Mucosa of rectum (tissue), 2 donors: ENCODE data around the gene CTSH.

Experiments
- H3K27ac ChIP-seq, 2 donors: one replicate each; pipeline ENCODE4 v1.7.0; 2013; ENCODE audit warnings: inconsistent platforms in 2 of 2, low read depth in 2 of 2, low read length in 2 of 2
- H3K27me3 ChIP-seq, 2 donors: one replicate each; pipeline ENCODE4 v1.7.0; 2013; ENCODE audit warnings: low read length in 2 of 2; ENCODE audit not compliant: control insufficient read depth in 2 of 2, insufficient read depth in 2 of 2
- H3K36me3 ChIP-seq, 2 donors: one replicate each; pipeline ENCODE4 v1.7.0; 2013; ENCODE audit warnings: low read length in 2 of 2; ENCODE audit not compliant: control insufficient read depth in 2 of 2, insufficient read depth in 2 of 2
- H3K4me1 ChIP-seq, 2 donors: one replicate each; pipeline ENCODE4 v1.7.0; 2013; ENCODE audit warnings: low read length in 2 of 2, mild to moderate bottlenecking in 1 of 2; ENCODE audit not compliant: control insufficient read depth in 2 of 2, insufficient read depth in 2 of 2
- H3K4me3 ChIP-seq, 2 donors: one replicate each; pipeline ENCODE4 v1.7.0; 2013; ENCODE audit warnings: low read length in 2 of 2
- H3K9ac ChIP-seq, 2 donors: one replicate each; pipeline ENCODE4 v1.7.0; 2013; ENCODE audit warnings: low read length in 2 of 2, low read depth in 1 of 2, mild to moderate bottlenecking in 1 of 2
- H3K9me3 ChIP-seq, 2 donors: one replicate each; pipeline ENCODE4 v1.7.0; 2013; ENCODE audit warnings: low read length in 2 of 2; ENCODE audit not compliant: control insufficient read depth in 2 of 2
- donor health status: healthy.
- donor health status: Normal muscosa, but diverticular disease.

Gene CTSH

GRCh38 chr15:78943692-78944091 lies 1.2 kb downstream of the CTSH start:
- H3K9ac ChIP-seq = peak overlapping the region; percentile 65 to 72
- peak overlapping the region in 1 of 2 donors; percentile 41 for H3K27ac ChIP-seq
- H3K27me3 ChIP-seq = no peaks in the 10 kb centered on the region
- peaks cover 5 to 11% of the 10 kb centered on the region in 2 donors for H3K4me1 ChIP-seq
- H3K9me3 ChIP-seq = no peaks in the 10 kb centered on the region
- no peaks in the 10 kb centered on the region for H3K36me3 ChIP-seq
- peak overlapping the region in 1 of 2 donors; percentile 76 for H3K4me3 ChIP-seq

GRCh38 chr15:78942741-78943140 lies 2.1 kb downstream of the CTSH start:
- H3K4me1 ChIP-seq = peaks cover 5 to 11% of the 10 kb centered on the region in 2 donors
- H3K4me3 ChIP-seq = peak overlapping the region in 1 of 2 donors; percentile 34
- no peaks in the 10 kb centered on the region for H3K9me3 ChIP-seq
- H3K36me3 ChIP-seq = no peaks in the 10 kb centered on the region
- no peak overlapping the region for H3K27ac ChIP-seq
- H3K9ac ChIP-seq = no peak overlapping the region
- H3K27me3 ChIP-seq = no peaks in the 10 kb centered on the region

- no peaks in the 10 kb centered on the region for H3K27me3 ChIP-seq
- H3K9ac ChIP-seq = no peak overlapping the region
- peaks cover 0 to 3% of the 10 kb centered on the region in 2 donors for H3K4me1 ChIP-seq
- peak overlapping the region in 1 of 2 donors; percentile 28 for H3K4me3 ChIP-seq
- H3K9me3 ChIP-seq = no peaks in the 10 kb centered on the region
- peaks cover 0 to 4% of the 10 kb centered on the region in 2 donors for H3K36me3 ChIP-seq
- H3K27ac ChIP-seq = peak overlapping the region in 1 of 2 donors; percentile 48
Observed at GRCh38 chr15:78938658-78939488, 6.0 kb downstream of the CTSH start.

- Histone ChIP-seq H3K4me1 (peaks cover 0 to 3% of the 10 kb centered on the region in 2 donors), H3K27ac (peak overlapping the region; percentile 14 to 45), H3K36me3 (peaks cover 0 to 4% of the 10 kb centered on the region in 2 donors), H3K9ac (no peak overlapping the region), H3K9me3 (no peaks in the 10 kb centered on the region), H3K4me3 (no peak overlapping the region), H3K27me3 (no peaks in the 10 kb centered on the region)
Observed at GRCh38 chr15:78937132-78937739, 7.6 kb downstream of the CTSH start.

GRCh38 chr15:78934655-78935023 lies 10.2 kb downstream of the CTSH start:
- peaks cover 0 to 6% of the 10 kb centered on the region in 2 donors for H3K36me3 ChIP-seq
- no peak overlapping the region for H3K27ac ChIP-seq
- peaks cover 0 to 3% of the 10 kb centered on the region in 2 donors for H3K4me1 ChIP-seq

GRCh38 chr15:78933823-78934654 lies 10.8 kb downstream of the CTSH start:
- no peaks in the 10 kb centered on the region for H3K27me3 ChIP-seq
- no peak overlapping the region for H3K9ac ChIP-seq
- H3K4me1 ChIP-seq = no peaks in the 10 kb centered on the region
- no peak overlapping the region for H3K27ac ChIP-seq
- no peaks in the 10 kb centered on the region for H3K9me3 ChIP-seq
- peaks cover 0 to 6% of the 10 kb centered on the region in 2 donors for H3K36me3 ChIP-seq
- H3K4me3 ChIP-seq = no peak overlapping the region

More at GRCh38 chr15:78934655-78935023, 10.2 kb downstream of the CTSH start:
- Histone ChIP-seq H3K4me3 (no peak overlapping the region), H3K9ac (no peak overlapping the region), H3K27me3 (no peaks in the 10 kb centered on the region), H3K9me3 (no peaks in the 10 kb centered on the region)

- Histone ChIP-seq H3K27me3 (no peaks in the 10 kb centered on the region), H3K4me3 (no peak overlapping the region), H3K27ac (no peak overlapping the region), H3K9me3 (no peaks in the 10 kb centered on the region), H3K4me1 (no peaks in the 10 kb centered on the region), H3K36me3 (peaks cover 0 to 6% of the 10 kb centered on the region in 2 donors), H3K9ac (no peak overlapping the region)
Observed at GRCh38 chr15:78933187-78933822, 11.5 kb downstream of the CTSH start.

GRCh38 chr15:78932258-78932808 lies 12.5 kb downstream of the CTSH start:
- Histone ChIP-seq H3K9ac (no peak overlapping the region), H3K27ac (no peak overlapping the region), H3K27me3 (no peaks in the 10 kb centered on the region), H3K4me3 (no peak overlapping the region), H3K4me1 (no peaks in the 10 kb centered on the region), H3K9me3 (no peaks in the 10 kb centered on the region), H3K36me3 (peaks cover 7 to 12% of the 10 kb centered on the region in 2 donors)

GRCh38 chr15:78931439-78932257 lies 13.2 kb downstream of the CTSH start:
- Histone ChIP-seq H3K9me3 (no peaks in the 10 kb centered on the region), H3K9ac (no peak overlapping the region), H3K27me3 (no peaks in the 10 kb centered on the region), H3K4me3 (no peak overlapping the region), H3K4me1 (no peaks in the 10 kb centered on the region), H3K27ac (no peak overlapping the region), H3K36me3 (peaks cover 10 to 18% of the 10 kb centered on the region in 2 donors)
